Osteoblast (primary cell): ENCODE results near the gene RBBP4. TPM values are rescaled to one million over a fixed set of nuclear protein-coding genes. Genes with fewer than 3 reads are reported as not detected.
"Not testable (repeated sequence)": the region's sequence is repeated elsewhere in the genome, so short reads cannot be mapped to it uniquely, and the experiment has no call there.

Source experiments
- DNase-seq: peaks from one replicate; pipeline ENCODE4 v3.0.0; 2011; ENCODE audit warnings: low spot score, mixed read lengths; ENCODE audit not compliant: insufficient read length; ENCODE audit errors: missing footprints
- H2AFZ ChIP-seq: 2 replicates; pipeline ENCODE4 v1.6.0; 2011; ENCODE audit warnings: mild to moderate bottlenecking, low read length
- H3K27ac ChIP-seq: 2 replicates; pipeline ENCODE4 v1.5.1; 2011; ENCODE audit warnings: mild to moderate bottlenecking, low read depth, low read length, moderate library complexity
- H3K27me3 ChIP-seq: 2 replicates; pipeline ENCODE4 v1.6.0; 2012; ENCODE audit warnings: mild to moderate bottlenecking, control low read depth, inconsistent platforms, low read length, moderate library complexity; ENCODE audit not compliant: insufficient read depth
- H3K36me3 ChIP-seq: 2 replicates; pipeline ENCODE4 v1.5.1; 2011; ENCODE audit warnings: mild to moderate bottlenecking, low read length, control low read depth, moderate library complexity; ENCODE audit not compliant: insufficient read depth
- H3K4me1 ChIP-seq: 2 replicates; pipeline ENCODE4 v1.5.1; 2011; ENCODE audit warnings: mild to moderate bottlenecking, low read length, control low read depth, moderate library complexity; ENCODE audit not compliant: insufficient read depth
- H3K4me2 ChIP-seq: 2 replicates; pipeline ENCODE4 v1.6.0; 2011; ENCODE audit warnings: mild to moderate bottlenecking, low read length; ENCODE audit not compliant: insufficient read depth
- H3K4me3 ChIP-seq: fragments of 200-600 bp; sonication (generic); 3 replicates; pipeline ENCODE4 v1.5.1; 2012; ENCODE audit warnings: mild to moderate bottlenecking, low read length, inconsistent platforms; ENCODE audit not compliant: insufficient read depth
- H3K79me2 ChIP-seq: 2 replicates; pipeline ENCODE4 v1.6.0; 2012; ENCODE audit warnings: mild to moderate bottlenecking, low read length, control low read depth, inconsistent platforms; ENCODE audit not compliant: insufficient read depth
- H3K9me3 ChIP-seq: 2 replicates; pipeline ENCODE4 v1.5.1; 2011; ENCODE audit warnings: low read depth, low read length, control low read depth
- H4K20me1 ChIP-seq: 2 replicates; pipeline ENCODE4 v1.6.0; 2012; ENCODE audit warnings: mild to moderate bottlenecking, low read length, control low read depth; ENCODE audit not compliant: insufficient read depth
- total RNA-seq: library from RNA; depleted of rRNA; stranded (reverse); fragments of >200 nt; gene quantifications from 2 replicates; pipeline ENCODE4 v1.2.3, GENCODE V29; 2012
- TF ChIP-seq, protein P1 (sequence below): IDR thresholded peaks from 2 replicates; pipeline ENCODE4 v1.5.1; 2011; ENCODE audit warnings: mild to moderate bottlenecking, low read depth, low read length, moderate library complexity; ENCODE audit errors: extremely low read depth

The RBBP4 gene
- total RNA-seq, 1 donor, result 111 TPM

DNA sequence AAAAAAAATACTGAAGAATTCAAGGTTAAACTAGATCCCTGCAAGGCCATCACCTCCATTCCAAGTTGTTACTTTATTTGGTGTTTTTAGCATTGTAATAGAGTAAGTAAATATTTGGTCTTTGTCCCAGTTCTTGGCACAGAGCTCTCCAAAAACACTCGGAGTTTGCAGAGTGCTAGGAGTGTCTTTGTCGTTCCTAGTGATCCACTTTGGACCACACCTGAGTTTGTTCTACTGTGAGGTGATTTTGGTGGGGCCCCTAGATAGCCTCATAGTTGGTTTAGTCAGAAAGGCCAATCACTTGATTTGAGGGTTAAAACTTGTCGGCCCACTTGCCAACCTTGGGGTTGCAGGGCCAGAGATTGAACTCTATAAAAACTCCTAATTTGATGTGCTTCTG, 25.9 kb downstream of the RBBP4 start:
- TF ChIP-seq, protein P1, sequence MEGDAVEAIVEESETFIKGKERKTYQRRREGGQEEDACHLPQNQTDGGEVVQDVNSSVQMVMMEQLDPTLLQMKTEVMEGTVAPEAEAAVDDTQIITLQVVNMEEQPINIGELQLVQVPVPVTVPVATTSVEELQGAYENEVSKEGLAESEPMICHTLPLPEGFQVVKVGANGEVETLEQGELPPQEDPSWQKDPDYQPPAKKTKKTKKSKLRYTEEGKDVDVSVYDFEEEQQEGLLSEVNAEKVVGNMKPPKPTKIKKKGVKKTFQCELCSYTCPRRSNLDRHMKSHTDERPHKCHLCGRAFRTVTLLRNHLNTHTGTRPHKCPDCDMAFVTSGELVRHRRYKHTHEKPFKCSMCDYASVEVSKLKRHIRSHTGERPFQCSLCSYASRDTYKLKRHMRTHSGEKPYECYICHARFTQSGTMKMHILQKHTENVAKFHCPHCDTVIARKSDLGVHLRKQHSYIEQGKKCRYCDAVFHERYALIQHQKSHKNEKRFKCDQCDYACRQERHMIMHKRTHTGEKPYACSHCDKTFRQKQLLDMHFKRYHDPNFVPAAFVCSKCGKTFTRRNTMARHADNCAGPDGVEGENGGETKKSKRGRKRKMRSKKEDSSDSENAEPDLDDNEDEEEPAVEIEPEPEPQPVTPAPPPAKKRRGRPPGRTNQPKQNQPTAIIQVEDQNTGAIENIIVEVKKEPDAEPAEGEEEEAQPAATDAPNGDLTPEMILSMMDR, result no peak
- DNase-seq, result no peak
- Histone ChIP-seq H3K27ac (no peak overlapping the region), H3K27me3 (no peaks in the 10 kb centered on the region), H3K79me2 (peaks cover 2% of the 10 kb centered on the region), H3K4me3 (no peak overlapping the region), H3K4me2 (no peak overlapping the region), H3K36me3 (peaks cover 68% of the 10 kb centered on the region), H2AFZ (no peak overlapping the region), H4K20me1 (no peaks in the 10 kb centered on the region), H3K4me1 (no peaks in the 10 kb centered on the region), H3K9me3 (no peaks in the 10 kb centered on the region)

DNA sequence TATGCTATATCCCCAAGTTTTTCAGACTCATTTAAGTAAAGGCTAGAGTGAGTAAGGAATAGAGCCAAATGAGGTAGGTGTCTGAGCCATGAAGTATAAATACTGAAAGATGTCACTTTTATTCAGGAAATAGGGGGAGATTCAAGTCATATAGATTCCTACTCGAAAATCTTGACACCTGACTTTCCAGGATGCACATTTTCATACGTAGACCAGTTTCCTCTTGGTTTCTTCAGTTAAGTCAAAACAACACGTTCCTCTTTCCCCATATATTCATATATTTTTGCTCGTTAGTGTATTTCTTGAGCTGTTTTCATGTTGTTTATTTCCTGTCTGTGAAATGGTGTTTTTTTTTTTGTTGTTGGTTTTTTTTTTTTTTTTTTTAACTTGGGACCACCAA, 29.0 kb downstream of the RBBP4 start:
- H3K79me2 ChIP-seq, H3K4me1 ChIP-seq, H3K4me3 ChIP-seq, H3K4me2 ChIP-seq, H3K27me3 ChIP-seq, H4K20me1 ChIP-seq, H2AFZ ChIP-seq, DNase-seq, H3K9me3 ChIP-seq, H3K27ac ChIP-seq: not testable (repeated sequence)
- H3K36me3 ChIP-seq, result peaks cover 67% of the 10 kb centered on the region

DNA sequence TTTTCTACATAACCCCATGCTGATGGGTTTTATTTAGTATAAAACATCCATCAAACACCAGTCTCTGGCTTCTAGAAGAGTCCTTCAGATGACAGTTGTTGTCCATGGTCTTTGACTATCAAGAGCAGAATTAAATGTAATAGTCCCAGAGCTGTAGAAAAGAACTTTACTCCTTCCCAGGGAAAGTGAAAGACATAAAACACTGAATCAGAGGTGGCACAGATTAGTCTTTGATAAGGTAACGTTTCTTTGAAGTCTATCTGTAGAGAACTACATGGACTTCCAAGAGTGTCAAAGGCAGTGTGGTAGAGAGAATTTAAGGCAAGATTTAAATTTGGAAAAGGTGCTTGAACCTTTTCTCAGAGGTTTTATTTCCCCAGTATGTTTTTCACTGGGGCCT, 29.6 kb downstream of the RBBP4 start:
- Histone ChIP-seq H3K4me3 (no peak overlapping the region), H3K27ac (no peak overlapping the region)

DNA sequence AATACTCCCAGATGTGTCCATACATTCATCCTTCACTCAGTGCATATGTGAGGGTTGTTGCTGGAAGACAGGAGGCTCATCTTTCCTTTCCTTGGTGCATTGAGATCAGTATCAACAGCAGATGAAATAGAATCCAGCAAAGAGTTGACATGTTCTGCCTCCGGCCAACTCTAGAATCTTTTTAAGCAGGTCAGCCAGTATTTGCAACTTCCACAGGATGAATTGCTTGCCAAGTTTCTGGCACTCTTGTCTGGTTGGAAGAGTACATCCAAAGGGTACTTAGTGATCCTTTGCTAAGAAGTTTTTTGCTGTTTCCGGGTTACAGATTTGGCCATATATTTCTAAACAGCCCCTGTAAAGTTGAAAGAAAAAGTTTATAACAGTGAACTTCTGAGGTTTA, 30.5 kb downstream of the RBBP4 start:
- no peaks in the 10 kb centered on the region for H3K9me3 ChIP-seq
- peaks cover 14% of the 10 kb centered on the region for H4K20me1 ChIP-seq
- peaks cover 73% of the 10 kb centered on the region for H3K36me3 ChIP-seq
- H3K4me3 ChIP-seq, result no peak overlapping the region
- no peak for DNase-seq
- H3K79me2 ChIP-seq, result peaks cover 17% of the 10 kb centered on the region
- TF ChIP-seq, protein P1, result no peak
- H3K4me2 ChIP-seq, result no peak overlapping the region
- H3K27me3 ChIP-seq, result no peaks in the 10 kb centered on the region
- no peak overlapping the region for H3K27ac ChIP-seq
- H3K4me1 ChIP-seq, result peaks cover 2% of the 10 kb centered on the region
- no peak overlapping the region for H2AFZ ChIP-seq

More for the DNA sequence above, 29.6 kb downstream of the RBBP4 start:
- TF ChIP-seq, protein P1, result no peak
- H3K4me1 ChIP-seq, result peaks cover 2% of the 10 kb centered on the region
- peaks cover 6% of the 10 kb centered on the region for H4K20me1 ChIP-seq
- H3K36me3 ChIP-seq, result peaks cover 69% of the 10 kb centered on the region
- H3K79me2 ChIP-seq, result peaks cover 8% of the 10 kb centered on the region
- no peak for DNase-seq
- H3K4me2 ChIP-seq, result no peak overlapping the region
- no peaks in the 10 kb centered on the region for H3K9me3 ChIP-seq
- no peak overlapping the region for H2AFZ ChIP-seq
- no peaks in the 10 kb centered on the region for H3K27me3 ChIP-seq

DNA sequence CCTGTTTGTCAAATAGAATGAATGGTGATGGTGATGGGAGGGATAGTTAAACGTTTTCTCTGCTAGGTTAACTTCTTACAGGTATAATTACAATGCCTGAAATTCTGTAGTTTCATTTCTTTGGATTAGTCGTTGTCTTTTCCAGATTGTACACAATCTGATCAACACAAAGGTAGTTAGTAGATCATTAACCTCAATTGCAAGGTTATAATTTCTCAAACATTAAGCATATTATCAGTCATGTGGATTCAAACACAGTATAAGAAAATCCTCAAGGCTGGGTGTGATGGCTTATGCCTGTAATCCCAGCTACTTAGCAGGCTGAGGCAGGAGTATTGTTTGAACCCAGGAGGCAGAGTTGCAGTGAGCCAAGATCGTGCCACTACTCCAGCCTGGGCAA, 31.0 kb downstream of the RBBP4 start:
- no peak overlapping the region for H3K4me2 ChIP-seq
- peaks cover 72% of the 10 kb centered on the region for H3K36me3 ChIP-seq
- no peaks in the 10 kb centered on the region for H3K27me3 ChIP-seq
- DNase-seq, result no peak
- H3K4me1 ChIP-seq, result peaks cover 2% of the 10 kb centered on the region
- no peak overlapping the region for H3K27ac ChIP-seq
- peaks cover 21% of the 10 kb centered on the region for H3K79me2 ChIP-seq
- no peak overlapping the region for H3K4me3 ChIP-seq
- TF ChIP-seq, protein P1, result no peak
- peaks cover 17% of the 10 kb centered on the region for H4K20me1 ChIP-seq
- no peaks in the 10 kb centered on the region for H3K9me3 ChIP-seq
- H2AFZ ChIP-seq, result no peak overlapping the region
